Measurements from ENCODE around the gene SCN2B.
A peak's percentile ranks its signal among the peaks of the same experiment; 100 is the strongest.
"Not testable (repeated sequence)": the region's sequence is repeated elsewhere in the genome, so short reads cannot be mapped to it uniquely, and the experiment has no call there.

SCN2B gene

DNA sequence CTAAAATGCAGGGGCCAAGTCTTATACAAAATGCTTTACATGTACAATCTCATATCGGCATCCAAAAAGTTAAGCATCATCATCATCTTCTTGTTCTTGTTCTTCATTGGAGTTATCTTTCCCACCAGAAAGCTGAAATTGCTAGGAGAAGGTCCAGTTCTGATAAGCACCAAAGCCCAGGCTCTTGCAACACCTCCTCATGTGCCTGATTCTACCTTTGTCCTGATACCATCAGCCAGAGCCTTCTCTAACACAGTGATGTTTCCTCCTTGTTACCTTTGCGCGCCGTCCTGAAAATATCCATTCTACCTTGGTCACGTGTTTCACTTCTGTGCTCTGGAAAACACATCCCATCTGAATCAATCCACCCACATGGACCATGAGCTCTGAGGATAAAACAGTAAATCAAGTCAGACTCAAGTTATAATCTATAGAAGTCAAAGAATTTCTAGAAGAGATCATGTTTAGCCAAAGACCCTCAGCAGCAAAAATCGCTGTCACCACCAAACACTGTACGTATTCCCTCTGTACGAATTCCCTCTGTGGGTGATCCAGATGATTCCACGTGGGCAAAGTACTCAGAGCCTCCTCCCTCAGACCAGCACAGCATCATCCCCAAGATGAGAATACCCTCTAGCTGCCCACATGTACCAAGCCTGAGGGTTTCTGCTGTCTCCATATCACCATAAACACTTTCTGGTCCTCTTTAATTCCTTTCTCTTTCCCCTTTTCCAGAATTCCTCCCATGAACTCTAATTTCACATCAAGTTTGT is 29.4 kb upstream of the SCN2B start:
- no peak for DNase-seq

DNA sequence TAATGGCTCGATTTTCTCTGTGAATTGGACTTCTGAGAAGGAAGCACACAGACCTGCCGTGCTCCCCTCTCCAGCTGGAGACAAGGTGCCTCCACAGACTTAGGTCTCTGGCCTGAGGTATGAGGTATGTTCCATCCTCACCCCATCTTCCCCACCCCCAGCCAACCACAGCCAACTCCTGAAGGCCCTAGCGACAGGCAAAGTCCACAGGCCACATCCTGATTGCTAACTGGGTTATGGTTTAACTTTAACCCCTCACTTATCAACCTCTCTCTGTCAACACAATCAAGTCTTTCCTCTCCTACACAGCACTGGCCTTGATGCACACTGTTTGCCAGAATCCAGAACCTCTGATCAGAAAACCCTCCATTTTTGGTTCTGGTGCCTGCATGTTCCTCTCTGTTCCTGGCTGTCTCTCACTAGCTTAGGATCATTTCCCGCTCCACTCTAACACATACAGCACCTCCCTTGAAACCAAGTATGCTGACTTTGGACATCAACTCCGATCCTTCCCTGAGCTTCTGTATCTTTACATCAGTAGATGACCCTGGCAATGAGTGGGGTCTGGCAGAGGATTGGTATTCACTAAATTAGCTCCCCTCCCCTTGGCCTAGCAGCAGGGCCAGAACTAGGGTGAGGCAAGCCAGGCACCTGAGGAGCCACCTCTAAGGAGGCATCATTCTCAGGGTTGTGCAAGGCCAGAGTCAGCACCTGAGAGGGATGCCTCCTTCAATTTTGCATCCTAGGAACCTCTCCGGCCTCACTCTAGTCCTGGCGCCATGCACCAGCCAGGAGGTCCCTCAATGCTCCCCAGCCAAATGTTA is 26.4 kb upstream of the SCN2B start:
- DNase-seq: no peak

DNA sequence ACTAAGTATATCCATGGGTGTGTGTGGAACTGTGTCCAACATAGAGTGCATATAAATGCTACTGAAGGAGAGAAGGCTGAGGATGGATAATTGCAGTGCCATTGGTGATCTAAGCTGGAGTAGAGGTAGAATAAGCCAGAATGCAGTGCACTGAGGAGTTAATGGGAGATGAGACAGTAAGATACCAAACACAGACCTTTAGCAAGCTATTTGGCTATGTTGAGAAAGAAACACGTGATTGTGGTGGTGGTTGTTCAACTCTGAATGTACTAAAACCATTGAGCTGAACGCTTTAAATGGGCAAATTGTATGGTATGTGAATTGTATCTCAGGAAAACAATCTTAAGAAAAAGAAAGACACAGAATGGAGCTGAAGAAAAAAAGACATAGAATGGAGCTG is 25.5 kb upstream of the SCN2B start:
- no peak for DNase-seq

DNA sequence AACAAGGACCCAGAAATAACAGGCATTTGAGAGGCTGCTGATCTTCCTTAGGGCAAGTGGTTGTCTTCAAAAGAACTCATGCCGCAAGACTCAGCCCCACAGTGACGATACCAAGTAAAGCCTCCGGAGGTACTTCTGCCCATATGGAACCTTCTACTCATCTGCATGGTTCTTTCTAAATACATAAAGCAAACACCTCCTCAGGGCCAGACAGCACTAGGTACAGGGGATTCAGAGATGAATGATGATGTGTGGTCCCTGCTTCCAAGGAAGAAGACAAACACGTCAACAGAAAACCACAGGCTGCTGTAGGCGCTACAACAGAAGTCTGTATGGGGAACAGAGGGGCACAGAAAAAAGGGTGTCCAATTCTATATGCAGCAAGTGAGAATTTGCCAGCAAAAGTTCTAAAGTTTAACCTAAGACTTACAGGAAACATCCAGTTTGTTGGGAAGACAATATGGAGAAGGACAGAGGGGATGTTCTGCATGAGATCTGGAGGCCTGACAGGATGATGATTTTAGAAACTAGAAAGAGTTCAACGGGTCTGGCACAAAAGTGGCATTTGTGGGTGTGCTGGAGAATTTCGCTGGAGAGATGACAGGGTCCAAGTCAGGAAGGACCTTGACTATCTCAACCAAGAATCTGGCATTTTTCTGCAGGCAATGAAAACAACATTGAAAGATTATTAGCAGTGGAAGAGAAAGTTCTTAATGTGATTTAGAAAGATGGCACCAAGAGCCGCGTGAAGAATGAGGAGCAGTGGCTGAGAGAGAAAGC is 24.7 kb upstream of the SCN2B start:
- no peak for DNase-seq

DNA sequence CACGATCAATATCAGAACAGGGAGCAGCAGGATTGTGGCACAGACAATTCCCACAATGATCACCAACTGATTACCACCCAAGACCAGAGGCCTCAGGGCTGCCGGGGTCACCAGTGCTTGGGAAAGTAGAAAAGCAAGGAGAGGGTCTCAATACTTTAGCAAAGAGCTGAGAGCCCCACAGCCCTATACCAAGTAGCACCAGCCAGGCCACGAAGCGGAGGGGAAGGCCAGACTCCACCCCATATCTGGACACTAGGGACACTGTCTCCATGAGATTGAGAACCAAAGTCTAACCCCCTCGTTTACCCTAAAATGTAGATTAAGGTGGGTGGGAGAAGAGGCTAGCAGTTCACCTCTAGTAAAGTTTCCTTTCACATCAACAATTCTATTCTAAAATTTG is 24.1 kb upstream of the SCN2B start:
- no peak for DNase-seq

DNA sequence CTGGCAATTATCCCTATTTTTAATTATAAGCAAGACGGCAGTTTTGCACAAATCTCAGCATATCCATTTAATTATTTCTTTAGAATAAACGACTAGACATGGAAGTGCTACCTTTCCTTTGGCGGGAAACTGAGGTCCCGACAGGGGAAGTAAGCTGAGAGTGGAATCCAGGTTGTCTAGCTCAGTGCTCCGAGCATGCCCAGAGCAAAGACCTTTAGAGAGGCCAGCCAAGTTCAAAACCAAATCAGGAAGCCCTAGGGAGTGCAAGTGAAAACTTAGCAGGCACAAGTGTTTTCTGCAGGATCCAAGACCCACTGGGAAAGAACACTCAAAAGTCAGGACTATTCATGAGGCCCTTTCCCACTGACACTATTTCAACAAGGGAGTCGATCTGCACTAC is 22.7 kb upstream of the SCN2B start:
- DNase-seq: no peak

DNA sequence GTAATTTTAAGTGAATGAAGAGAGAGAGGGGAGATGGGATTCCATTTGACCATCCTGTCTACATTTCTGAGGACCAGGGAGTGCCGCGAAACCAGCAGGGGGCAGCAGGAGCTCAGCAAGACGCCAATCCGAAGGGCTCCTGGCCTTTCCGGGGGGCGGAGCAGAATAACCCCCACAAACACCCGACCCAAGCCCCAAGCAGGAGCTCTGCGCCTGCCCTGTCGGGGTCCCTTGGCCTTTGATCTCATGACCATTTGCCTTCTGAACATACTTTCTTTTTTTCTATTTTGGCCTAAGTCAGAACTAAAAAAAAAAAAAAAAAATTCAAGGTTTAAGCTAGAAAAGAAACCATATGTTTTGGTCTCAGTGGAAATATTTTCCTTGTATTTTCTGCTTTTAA is 21.9 kb upstream of the SCN2B start:
- peak; percentile 87 for DNase-seq

DNA sequence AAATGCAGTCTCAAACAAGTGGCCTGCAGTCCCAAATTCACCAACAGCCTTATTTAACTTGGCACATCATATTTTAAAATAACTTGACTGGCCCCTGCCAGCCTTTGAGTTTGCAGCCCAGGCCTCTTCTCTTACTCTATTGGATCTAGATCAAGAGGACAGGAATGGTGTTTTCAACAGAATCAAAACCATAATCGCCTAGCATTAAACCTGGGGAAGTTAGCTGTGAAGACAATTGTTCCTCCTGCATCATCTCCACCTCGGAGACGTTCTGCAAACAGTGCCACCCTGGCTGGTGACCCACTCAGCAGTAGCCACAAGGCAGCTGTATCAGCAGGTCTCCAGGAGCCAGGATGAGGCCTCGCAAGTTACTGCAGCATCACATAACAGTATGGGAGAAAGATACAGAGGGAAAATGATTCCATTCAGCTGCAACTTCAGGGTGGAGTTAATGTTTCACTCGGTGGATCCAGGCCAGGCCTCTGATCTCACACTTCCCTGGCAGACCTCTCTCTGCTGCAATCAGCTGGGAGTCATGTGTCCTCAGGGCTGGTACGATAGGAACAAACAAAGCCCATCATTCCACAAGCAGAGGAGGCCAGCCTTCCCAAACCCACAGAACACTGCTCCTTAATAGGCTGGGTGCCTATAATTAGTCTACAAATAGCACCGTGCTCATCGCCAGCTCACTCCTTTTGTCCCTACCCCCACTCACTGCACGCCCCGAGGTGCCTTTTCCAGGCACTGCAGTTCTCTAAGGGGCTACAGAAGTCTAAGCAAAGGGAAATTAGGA is 18.6 kb upstream of the SCN2B start:
- peak; percentile 94 for DNase-seq

DNA sequence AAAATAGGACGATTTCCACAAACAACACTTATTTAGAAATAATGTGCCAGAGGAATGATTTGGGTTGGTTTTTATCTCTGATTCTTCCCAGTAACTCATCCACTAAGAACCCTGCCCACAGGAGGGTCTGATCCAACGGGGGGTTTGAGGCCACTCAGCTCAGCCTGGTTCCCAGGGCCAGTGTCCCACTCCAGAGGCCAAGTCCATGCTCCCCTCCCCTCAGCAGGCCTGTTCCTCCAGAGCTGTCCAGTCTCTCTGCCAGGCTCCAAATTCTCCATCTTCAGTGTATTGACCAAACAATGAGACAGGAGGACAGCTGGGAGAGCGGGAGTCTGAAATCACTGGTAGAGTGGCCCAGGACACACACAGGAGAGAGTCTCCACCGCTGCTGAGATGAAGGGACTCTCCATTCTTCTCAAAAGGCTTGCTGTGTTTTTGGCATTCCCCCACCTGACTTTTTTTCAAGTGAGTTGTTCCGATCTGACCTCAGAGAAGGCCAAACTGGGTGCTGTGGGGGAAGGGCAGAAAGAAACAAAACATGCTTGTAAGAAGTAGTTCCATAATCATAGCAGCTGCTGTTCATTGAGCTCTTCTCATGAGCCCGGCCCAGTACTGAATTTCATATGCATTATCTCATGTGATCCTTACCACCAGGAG is 17.6 kb upstream of the SCN2B start:
- DNase-seq: no peak

DNA sequence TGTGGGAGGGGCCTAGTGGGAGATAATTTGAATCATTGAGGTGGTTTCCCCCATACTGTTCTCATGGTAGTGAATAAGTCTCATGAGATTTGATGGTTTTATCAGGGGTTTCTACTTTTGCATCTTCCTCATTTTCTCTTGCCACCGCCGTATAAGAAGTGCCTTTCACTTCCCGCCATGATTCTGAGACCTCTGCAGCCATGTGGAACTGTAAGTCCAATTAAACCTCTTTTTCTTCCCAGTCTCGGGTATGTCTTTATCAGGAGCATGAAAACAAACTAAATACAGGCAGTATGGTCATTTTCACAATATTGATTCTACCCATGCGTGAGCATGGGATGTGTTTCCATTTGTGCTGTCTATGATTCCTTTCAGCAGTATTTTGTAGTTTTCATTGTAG is 16.4 kb upstream of the SCN2B start:
- DNase-seq: not testable (repeated sequence)

DNA sequence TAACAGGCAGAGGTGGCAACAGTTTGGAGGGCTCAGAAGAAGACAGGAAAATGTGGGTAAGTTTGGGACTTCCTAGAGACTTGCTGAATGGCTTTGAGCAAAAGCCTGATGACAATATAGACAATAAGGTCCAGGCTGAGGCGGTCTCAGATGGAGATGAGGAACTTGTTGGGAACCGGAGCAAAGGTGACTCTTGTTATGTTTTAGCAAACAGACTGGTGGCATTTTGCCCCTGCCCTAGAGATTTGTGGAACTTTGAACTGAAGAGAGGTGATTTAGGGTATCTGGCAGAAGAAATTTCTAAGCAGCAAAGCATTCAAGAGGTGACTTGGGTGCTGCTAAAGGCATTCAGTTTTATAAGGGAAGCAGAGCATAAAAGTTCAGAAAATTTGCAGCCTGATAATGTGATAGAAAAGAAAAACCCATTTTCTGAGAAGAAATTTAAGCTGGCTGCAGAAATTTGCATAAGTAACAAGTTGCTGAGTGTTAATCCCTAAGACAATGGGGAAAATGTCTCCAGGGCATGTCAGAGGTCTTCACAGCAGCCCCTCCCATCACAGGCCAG is 14.6 kb upstream of the SCN2B start:
- DNase-seq: not testable (repeated sequence)

DNA sequence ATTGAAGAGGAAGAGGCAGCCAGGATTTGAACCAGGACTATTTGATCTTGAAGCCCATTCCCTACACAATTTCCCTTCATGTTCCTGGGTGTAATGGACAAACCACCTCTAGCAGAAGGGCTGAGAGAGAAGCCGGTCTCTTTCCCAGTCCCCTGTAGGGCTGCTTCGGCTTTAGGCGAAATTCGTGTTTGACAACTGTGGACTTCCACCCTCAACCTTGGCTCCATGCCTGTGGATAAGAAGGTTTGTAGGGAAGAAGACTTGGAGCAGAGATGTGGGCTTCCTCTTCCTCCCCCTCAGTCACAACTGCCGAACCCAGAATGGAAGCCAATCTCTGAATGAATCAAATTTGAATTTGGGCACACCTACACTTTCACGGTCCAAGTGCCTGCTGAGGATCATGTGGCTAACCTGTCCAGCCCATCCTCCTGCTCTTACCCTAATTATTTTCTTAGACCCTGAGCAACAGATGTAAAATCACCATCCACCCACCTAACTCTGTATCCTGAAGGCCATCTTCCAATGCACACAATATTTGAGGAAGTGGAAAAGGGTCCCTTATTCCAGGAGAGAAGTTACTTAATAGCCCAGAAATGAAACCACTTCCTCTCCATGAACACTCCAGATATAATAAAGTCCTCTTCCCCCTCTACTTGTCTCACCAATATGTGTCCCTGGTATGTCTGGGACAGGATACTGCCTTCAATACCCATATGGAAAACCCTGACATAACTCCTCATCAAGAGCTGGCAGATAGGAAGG is 10.1 kb upstream of the SCN2B start:
- no peak for DNase-seq

DNA sequence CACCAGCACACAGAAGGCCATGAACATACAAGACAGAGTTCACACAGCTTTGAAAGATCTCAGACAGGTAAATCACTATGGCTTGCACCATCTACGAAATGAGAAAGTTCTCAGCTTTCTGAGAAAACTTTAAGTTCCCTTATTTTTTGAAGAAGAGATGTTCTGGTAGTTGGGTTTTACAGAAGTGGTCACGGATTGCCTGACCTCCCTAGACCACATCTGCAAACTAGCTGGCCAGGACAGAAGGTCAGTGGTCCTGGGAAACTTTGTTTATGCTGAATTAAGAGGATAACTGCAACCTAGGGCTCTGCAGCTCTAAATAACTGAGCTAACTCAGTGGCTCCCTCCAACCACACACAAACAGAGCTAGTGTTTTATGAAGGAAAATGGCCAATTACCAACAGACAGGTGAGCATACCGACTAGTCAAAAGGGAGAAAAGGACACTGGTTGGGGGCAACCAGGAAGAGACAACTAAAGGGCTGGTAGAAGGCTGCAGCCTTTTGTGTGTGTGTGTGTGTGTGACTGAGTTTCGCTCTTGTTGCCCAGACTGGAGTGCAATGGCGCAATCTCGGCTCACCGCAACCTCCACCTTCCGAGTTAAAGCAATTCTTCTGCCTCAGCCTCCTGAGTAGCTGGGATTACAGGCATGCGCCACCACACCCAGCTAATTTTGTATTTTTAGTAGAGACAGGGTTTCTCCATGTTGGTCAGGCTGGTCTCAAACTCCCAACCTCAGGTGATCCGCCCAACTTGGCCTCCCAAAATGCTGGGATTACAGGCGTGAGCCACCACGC is 8.5 kb upstream of the SCN2B start:
- DNase-seq: no peak

DNA sequence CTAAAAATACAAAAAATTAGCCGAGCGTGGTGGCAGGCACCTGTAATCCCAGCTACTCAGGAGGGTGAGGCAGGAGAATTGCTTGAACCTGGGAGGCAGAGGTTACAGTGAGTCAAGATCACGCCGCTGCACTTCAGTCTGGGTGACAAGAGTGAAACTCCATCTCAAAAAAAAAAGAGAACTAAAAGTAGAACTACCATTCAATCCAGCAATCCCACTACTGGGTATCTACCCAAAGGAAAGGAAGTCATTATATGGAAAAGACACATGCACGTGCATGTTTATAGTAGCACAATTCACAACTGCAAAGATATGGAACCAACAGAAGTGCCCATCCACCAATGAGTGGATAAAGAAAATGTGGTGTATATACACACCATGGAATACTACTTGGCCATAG is 7.3 kb upstream of the SCN2B start:
- not testable (repeated sequence) for DNase-seq

DNA sequence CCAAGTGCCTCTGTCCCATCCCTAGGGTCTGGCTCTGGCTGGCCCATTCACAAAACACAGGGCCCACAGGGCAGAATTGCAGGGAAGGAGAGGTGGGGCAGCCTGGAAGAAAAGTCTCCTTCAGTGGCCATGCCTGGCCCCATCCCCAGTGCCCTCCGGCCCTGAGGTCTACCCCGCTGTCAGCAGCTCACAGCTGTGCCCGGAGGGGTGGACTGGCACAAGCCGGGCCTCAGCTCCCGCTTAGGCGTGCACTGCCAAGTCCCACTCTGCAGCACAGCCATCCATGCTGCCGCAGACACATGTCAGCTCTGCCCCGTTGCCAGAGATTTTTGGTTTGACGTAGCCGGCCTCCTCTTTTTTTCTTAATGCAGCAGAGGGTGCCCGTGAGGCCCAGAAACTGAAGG is 3.9 kb upstream of the SCN2B start:
- no peak for DNase-seq

DNA sequence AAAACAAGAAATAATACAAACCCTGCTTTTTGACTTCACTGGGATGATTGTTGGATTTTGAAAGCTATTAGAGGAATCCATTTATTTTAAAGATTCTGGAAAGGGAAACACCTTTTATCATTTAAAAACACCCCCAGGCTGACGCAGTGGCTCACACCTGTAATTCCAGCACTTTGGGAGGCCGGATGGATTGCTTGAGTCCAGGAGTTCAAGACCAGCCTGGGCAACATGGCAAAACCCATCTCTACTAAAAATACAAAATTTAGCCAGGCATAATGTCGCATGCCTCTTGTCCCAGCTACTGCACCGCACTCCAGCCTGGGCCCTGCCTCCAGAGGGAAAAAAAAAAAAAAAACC is 317 bp upstream of the SCN2B start:
- no peak for DNase-seq

DNA sequence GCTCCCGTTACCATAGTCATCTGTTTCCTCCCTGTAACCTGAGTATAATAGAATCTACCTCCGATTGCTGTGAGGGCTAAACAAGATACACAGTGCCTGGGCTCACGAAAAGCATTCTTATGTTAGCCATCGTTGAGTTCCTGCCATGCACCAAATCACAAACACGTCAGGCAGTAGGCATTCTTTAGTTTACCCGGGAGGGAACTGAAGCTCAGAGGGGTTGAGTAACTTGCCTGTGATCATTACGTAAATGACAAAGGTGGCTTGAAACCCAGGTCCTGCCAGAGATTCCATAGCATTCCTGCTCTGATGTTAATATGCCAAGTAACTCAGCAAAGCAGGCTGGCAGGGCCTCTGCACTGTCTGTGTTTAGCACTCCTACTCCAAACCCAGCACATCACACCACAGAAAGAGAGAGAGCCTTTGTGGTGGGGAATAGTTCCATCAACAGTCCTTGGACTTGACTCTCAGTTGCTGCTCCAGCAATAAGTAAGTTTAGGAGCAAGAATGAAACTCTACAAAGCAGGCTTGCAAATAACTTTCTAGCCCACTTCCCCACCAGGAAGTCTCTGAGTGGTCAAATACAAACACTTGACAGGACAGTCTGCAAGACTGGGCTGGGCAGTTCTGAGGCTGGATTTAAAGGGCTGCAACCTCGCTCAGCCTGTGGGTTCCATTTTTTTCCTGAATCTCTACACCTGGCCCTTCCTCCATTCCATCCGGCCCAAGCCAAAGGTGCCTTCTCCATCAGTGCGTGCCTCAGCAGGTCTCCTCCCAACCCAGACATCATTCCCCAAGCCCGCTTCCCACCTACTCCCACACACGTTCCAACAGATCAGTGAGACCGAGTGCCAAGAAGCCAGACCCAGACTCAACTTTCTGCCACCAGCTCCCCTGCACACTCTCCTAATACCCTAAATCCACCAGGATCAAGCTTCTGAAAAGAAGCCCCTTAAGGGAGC is 1.1 kb downstream of the SCN2B start:
- no peak for DNase-seq

DNA sequence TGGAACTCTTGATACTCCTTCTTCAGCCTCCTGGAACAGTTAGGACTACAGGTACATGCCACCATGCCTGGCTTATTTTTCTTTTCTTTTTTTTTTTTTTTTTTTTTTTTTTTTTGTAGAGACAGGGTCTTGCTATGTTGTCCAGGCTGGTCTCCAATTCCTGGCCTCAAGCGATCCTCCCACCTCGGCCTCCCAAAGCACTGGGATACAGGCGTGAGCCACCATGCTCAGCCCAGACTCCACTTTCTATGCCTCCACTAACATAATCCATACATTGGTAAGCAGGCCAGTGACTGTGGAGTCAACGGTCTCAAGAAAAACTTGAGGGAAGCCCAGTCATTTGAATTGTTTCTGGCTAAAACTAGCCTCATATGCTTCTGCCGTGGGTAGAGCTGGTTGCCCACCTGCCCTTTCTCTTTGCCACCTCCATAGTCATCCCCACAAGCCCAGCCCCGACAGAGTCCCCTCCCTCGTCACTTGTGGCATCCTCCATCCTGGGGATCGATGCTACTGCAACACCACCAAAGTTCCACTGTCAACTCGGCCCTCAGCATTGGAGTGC is 2.4 kb downstream of the SCN2B start:
- DNase-seq: no peak

DNA sequence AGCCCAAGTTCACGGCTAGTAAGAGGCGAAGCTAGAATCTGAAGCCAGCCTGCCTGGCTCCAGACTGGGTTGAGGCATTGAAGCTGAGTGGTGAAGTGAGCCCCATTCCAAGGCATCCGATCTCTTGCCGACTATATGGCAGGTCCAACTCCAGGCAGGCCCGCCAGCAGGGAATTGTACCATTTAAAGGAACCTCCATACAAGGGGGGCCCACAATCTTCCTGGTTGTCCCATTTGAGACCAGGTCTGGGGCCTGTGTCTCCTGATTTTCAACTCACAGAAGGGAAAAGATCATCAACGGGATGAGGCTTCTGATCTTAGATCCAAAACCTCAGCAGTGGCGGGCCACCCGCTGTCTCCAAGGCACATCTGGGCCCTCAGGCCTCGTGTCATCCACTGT is 4.1 kb downstream of the SCN2B start:
- DNase-seq: no peak

Data from DMS53 (cell line).